Activated T-helper 17 cell treated with anti-CD3 and anti-CD28 coated beads, Interleukin-2, amount 50 U/mL, for 72 hours (primary cell): ENCODE measurements around the gene CXCR3. TPM values are rescaled to one million over a fixed set of nuclear protein-coding genes. Genes with fewer than 3 reads are reported as not detected.
"Not testable (repeated sequence)": the region's sequence is repeated elsewhere in the genome, so short reads cannot be mapped to it uniquely, and the experiment has no call there.

Source experiments
- ATAC-seq: fragments of 150-1000 bp; cut with Tn5 transposase; replicated peaks from 2 replicates; pipeline ENCODE4 v1.10.0; 2021; ENCODE audit warnings: mild to moderate bottlenecking, moderate library complexity
- H3K27ac Mint-ChIP-seq: one replicate; pipeline ENCODE4 v1.8.0; 2022; ENCODE audit warnings: mixed read lengths
- H3K27me3 Mint-ChIP-seq: one replicate; pipeline ENCODE4 v1.8.0; 2022; ENCODE audit warnings: mixed read lengths
- H3K36me3 Mint-ChIP-seq: one replicate; pipeline ENCODE4 v1.8.0; 2022; ENCODE audit warnings: low read depth, mild to moderate bottlenecking, mixed read lengths
- H3K4me1 Mint-ChIP-seq: one replicate; pipeline ENCODE4 v1.8.0; 2022; ENCODE audit warnings: mixed read lengths
- H3K4me3 Mint-ChIP-seq: one replicate; pipeline ENCODE4 v1.8.0; 2022; ENCODE audit warnings: mild to moderate bottlenecking, mixed read lengths
- H3K9me3 Mint-ChIP-seq: one replicate; pipeline ENCODE4 v1.8.0; 2022; ENCODE audit warnings: mixed read lengths
- total RNA-seq, 2 donors: library from RNA; stranded (reverse); gene quantifications; one replicate each; pipeline ENCODE4 v1.2.3, GENCODE V29; 2022

Gene CXCR3
- total RNA-seq, 2 donors from 2014 or later, result 4.5 to 9.9 TPM

DNA sequence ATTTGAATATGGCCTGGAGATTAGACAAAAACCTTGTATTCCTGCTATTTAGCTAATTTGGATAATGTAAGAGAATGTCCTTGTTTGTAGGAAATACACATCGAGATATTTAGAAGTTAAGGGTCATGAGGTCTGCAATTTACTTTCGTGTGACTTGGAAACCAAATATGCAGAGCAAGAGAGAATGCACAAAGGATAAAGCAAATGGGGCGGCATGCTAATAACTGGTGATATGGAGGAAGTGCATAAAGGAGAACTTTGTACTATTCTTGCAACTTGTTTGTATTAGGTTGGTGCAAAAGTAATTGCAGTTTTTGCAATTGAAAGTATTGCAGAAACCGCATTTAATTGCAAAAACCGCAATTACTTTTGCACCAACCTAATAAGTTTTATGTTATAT is 7.2 kb upstream of the CXCR3 start:
- H3K4me1 Mint-ChIP-seq, result peaks cover 7% of the 10 kb centered on the region

DNA sequence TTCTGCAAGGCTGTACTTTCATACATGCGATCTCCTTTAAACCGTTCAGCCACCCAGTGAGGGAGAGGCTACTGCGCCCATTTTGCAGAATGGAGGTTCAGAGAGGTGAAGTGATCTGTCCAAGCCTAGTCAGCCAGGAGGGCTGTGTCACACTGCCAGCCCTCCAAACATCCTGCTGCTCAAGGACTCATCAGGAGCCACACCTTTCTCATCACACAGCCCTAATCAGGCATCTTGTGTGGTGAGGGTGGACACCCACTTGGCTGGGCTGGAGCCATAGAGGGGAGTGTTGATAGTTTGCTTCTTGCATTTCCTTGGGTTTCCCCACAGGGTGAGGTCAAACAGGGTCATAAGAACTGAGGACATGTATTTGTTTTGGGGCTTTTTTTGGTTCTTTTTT is 5.4 kb upstream of the CXCR3 start:
- ATAC-seq, result peak; percentile 33
- Mint-ChIP-seq H3K27me3 (no peaks in the 10 kb centered on the region), H3K36me3 (no peaks in the 10 kb centered on the region), H3K9me3 (no peaks in the 10 kb centered on the region), H3K27ac (peak overlapping the region; percentile 90), H3K4me3 (peak overlapping the region; percentile 67), H3K4me1 (peaks cover 8% of the 10 kb centered on the region)

More for the DNA sequence above, 7.2 kb upstream of the CXCR3 start:
- H3K36me3 Mint-ChIP-seq, result no peaks in the 10 kb centered on the region
- H3K4me3 Mint-ChIP-seq, result no peak overlapping the region
- no peaks in the 10 kb centered on the region for H3K27me3 Mint-ChIP-seq
- no peaks in the 10 kb centered on the region for H3K9me3 Mint-ChIP-seq
- H3K27ac Mint-ChIP-seq, result no peak overlapping the region
- no peak for ATAC-seq

DNA sequence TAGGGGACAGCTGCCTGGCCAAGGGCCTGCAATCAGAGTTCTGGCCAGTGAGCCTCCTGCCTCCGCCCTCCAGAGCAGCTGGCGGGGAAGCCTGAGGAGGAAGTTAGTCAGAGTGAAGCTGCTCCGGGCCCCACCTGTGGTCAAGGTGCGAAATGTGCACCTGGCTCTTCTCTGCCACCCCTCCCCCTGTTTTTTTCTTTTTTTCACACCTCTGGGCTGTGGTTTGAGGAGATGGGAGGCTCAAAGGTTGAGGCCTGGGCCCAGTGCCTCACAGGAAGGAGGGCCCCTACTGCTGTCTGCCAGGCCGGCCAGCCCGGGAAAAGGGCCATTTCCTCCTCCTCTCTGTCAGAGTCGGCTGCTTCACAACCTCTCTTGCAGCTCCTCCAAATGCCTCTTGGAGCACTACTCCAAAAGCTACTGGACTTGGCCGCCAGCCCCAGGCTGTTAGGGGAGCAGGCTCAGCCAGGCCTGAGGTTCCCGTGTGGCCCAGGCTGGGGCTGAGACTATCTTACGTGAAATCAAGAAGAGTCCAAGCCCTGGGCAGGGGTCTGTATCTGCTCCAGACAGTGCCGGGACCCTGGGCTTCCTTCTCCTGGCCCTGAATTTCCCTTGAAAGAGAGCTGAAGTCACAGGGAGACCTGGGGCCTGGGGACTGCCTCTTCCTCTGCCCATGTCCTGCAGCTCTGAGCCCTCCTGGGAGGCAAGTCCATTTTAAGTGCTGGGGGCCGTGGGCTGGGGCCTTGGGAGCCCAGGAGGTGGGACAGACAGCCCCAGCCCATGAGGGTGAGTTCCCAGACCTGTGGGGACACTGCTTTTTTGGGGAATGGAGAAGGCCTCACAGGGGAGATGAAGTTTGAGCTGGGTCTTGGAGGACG is 4.5 kb upstream of the CXCR3 start:
- Mint-ChIP-seq H3K4me3 (peak overlapping the region; percentile 67), H3K27me3 (no peaks in the 10 kb centered on the region), H3K36me3 (peaks cover 7% of the 10 kb centered on the region), H3K9me3 (no peaks in the 10 kb centered on the region), H3K27ac (peak overlapping the region; percentile 90), H3K4me1 (peaks cover 13% of the 10 kb centered on the region)
- peak; percentile 44 for ATAC-seq

DNA sequence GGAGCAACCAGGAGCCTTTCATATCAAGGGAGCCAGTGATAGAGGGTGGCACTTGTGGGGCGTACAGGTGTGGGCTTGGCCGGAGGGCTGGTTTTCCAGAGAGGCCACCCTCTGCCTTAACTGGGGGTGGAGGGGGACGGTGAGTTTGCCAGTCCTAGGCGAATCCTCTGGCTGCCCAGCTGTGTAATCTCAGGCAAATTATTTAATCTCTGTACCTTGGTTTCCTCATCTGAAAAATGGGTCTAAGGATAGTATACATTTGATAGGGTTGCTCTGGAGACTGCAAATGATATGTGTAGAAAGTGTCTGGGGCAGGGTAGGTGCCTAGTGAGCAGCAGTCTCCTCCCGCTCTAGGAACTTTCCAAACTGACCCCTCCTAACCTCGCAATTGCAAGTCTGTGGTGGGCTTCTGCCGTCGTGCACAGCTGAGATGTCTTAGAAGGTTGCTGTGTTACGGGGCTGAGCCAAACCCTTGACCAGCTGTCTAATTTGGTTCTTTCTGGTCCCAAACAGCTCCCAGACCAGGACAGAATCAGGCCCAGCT is 3.8 kb upstream of the CXCR3 start:
- H3K27me3 Mint-ChIP-seq, result no peaks in the 10 kb centered on the region
- no peak for ATAC-seq
- H3K9me3 Mint-ChIP-seq, result no peaks in the 10 kb centered on the region
- H3K36me3 Mint-ChIP-seq, result peaks cover 14% of the 10 kb centered on the region
- H3K27ac Mint-ChIP-seq, result peak overlapping the region; percentile 90
- peak overlapping the region; percentile 67 for H3K4me3 Mint-ChIP-seq
- peaks cover 13% of the 10 kb centered on the region for H3K4me1 Mint-ChIP-seq

DNA sequence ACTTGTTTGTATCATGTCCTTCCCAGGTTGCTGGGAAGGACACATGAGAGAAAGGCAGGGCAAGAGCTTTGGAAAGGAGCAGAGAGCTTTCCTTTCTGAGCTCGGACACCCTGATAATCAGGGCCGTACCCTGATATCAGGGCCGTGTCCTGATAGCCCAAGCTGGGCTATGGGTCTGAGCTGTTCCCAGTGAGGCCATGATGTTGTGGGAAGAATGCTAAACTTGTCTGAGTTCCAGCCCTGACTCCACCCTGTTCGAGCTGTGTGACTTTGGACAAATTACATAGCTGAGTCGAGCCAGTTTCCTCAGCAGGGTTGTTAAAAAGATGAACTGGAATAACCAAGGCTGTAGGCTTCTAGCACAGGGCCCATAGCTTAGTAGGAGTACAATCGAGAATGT is 3.3 kb upstream of the CXCR3 start:
- H3K4me1 Mint-ChIP-seq, result peaks cover 13% of the 10 kb centered on the region
- ATAC-seq, result no peak
- peak overlapping the region; percentile 67 for H3K4me3 Mint-ChIP-seq
- H3K27me3 Mint-ChIP-seq, result no peaks in the 10 kb centered on the region
- H3K36me3 Mint-ChIP-seq, result peaks cover 19% of the 10 kb centered on the region
- H3K27ac Mint-ChIP-seq, result no peak overlapping the region
- H3K9me3 Mint-ChIP-seq, result no peaks in the 10 kb centered on the region

DNA sequence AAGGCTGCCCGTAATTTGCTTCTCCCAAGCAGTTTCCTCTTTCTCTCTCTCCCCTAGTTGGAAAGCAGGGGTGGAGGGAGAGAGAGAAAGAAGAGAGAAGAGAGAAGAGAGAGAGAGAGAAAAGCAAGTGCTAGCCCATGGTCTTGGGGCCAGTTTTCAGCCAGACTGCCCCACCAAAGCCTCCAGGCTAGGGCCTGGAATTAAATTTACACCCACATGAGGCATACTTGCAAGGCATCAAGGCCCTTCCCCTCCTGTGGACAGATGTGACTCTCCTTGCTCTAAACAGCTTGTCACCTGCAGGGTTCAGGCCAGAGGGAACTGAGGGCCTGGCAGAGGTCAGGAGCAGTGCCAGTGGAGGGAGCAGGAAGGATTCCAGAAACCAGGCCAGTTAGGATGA is 1.7 kb upstream of the CXCR3 start:
- Mint-ChIP-seq H3K27me3 (no peaks in the 10 kb centered on the region), H3K27ac (peak overlapping the region; percentile 93), H3K9me3 (no peaks in the 10 kb centered on the region), H3K36me3 (peaks cover 35% of the 10 kb centered on the region), H3K4me3 (peak overlapping the region; percentile 78), H3K4me1 (peaks cover 24% of the 10 kb centered on the region)
- no peak for ATAC-seq

DNA sequence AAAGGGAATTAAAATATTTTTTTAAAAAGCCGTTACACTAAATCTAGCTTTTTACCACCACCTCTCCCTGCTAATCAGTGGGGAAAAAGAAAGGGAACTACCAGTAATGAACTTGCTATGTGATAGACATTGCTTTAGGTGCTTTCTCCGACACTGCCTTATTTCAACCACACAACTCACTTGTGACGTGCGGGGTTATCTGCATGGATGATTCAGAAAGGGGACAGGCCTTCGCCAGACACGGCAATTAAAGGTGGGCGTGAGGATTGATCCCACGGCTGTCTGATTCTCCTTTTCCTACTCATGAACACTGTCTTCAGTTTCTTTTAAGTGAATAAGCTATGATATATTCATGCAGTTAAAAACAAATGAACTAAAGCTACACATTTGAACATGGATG is 882 bp upstream of the CXCR3 start:
- Mint-ChIP-seq H3K4me1 (peaks cover 26% of the 10 kb centered on the region), H3K27ac (peak overlapping the region; percentile 93), H3K36me3 (peaks cover 42% of the 10 kb centered on the region), H3K4me3 (peak overlapping the region; percentile 78), H3K9me3 (no peaks in the 10 kb centered on the region), H3K27me3 (no peaks in the 10 kb centered on the region)
- peak; percentile 62 for ATAC-seq

DNA sequence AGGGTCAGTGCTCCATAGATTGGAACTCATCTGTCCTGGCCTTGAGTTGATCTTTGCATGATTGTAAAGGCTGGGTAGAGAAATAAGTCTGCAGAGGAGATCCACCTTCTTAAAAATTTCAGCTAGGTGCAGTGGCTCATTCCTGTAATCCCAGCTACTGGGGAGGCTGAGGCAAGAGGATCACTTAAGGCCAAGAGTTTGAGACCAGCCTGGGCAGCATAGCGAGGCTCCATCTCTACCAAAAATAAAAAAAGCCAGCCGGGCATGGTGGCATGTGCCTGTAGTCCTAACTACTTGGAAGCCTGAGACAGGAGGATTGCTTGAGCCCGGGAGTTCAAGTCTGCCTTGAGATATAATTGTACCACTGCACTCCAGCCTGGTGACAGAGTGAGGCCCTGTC is 476 bp upstream of the CXCR3 start:
- peaks cover 46% of the 10 kb centered on the region for H3K36me3 Mint-ChIP-seq
- H3K27me3 Mint-ChIP-seq, result no peaks in the 10 kb centered on the region
- peaks cover 26% of the 10 kb centered on the region for H3K4me1 Mint-ChIP-seq
- H3K9me3 Mint-ChIP-seq, result no peaks in the 10 kb centered on the region
- H3K27ac Mint-ChIP-seq, result peak overlapping the region; percentile 93
- no peak for ATAC-seq
- H3K4me3 Mint-ChIP-seq, result peak overlapping the region; percentile 78

DNA sequence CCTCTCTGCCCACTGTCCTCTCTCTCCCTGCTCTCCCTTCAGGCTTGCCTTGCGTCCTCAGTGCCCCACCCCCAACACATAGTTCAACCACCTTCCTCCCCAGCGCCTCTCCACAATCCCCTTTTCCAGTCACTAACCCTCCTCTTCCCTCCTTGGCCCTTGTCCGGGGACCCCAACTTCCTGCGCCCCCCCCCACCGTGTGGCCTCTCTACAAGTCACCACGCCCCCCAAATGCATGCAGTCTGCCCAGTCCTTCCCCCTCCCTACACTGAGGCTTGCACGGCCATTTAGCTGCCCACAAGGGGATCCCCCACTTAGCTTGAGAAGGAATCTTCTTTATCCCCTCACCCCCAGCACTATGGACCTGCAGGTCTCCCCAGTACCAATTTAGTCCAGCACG is 569 bp downstream of the CXCR3 start:
- no peaks in the 10 kb centered on the region for H3K9me3 Mint-ChIP-seq
- peaks cover 56% of the 10 kb centered on the region for H3K36me3 Mint-ChIP-seq
- H3K4me3 Mint-ChIP-seq, result peak overlapping the region; percentile 78
- no peaks in the 10 kb centered on the region for H3K27me3 Mint-ChIP-seq
- H3K27ac Mint-ChIP-seq, result peak overlapping the region; percentile 93
- ATAC-seq, result no peak
- H3K4me1 Mint-ChIP-seq, result peaks cover 19% of the 10 kb centered on the region

DNA sequence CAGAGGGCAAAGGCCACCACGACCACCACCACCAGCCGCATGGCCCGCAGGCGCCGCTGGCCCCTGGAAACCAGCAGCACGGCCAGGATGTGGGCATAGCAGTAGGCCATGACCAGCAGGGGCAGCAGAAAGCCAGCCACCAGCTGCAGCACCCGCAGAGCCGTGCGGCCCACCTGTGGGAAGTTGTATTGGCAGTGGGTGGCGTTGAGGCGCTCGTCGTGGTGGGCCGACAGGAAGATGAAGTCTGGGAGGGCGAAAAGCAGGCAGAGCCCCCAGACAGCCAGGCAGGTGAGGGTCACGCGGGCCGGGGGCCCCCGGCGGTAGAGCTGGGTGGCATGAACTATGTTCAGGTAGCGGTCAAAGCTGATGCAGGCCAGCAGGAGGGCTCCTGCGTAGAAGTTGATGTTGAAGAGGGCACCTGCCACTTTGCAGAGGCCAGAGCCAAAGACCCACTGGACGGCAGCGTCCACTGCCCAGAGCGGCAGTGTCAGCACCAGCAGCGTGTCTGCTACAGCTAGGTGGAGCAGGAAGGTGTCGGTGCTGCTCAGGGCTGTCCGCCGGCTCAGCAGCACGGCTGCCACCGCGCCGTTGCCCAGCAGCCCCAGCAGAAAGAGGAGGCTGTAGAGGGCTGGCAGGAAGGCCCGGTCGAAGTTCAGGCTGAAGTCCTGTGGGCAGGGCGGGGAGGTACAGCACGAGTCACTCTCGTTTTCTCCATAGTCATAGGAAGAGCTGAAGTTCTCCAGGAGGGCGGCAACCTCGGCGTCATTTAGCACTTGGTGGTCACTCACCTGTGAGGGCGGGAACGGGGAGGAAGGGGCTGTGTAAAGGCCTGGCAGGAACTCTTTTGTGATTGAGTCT is 1.4 kb downstream of the CXCR3 start:
- ATAC-seq, result no peak
- H3K36me3 Mint-ChIP-seq, result peaks cover 65% of the 10 kb centered on the region

DNA sequence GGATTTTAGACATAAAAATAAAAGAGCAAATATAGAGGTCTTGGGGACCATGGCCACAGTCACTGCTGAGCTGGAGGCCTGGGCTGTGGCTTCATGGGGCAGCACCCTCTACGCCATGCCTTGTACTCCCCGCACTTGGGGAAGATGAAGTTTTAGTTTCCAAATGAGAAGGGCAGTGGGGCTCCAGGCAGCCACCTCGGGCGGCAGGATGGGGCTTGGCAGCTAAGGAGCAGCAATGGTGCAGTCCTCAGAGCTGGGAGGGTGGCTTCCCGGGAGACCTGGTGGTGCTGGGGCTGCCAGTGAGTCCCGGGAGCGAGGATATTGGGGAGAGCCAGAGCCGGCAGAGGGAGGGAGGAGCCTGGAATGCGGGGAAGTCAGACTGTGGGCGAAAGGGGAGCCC is 2.4 kb downstream of the CXCR3 start:
- Mint-ChIP-seq H3K27ac (peak overlapping the region; percentile 89), H3K36me3 (peaks cover 74% of the 10 kb centered on the region), H3K4me3 (peak overlapping the region; percentile 78), H3K27me3 (no peaks in the 10 kb centered on the region), H3K9me3 (no peaks in the 10 kb centered on the region), H3K4me1 (peaks cover 19% of the 10 kb centered on the region)
- ATAC-seq, result peak; percentile 40

More for the DNA sequence above, 1.4 kb downstream of the CXCR3 start:
- Mint-ChIP-seq H3K4me1 (peaks cover 19% of the 10 kb centered on the region), H3K9me3 (no peaks in the 10 kb centered on the region), H3K4me3 (peak overlapping the region; percentile 78), H3K27me3 (no peaks in the 10 kb centered on the region), H3K27ac (peak overlapping the region; percentile 93)

DNA sequence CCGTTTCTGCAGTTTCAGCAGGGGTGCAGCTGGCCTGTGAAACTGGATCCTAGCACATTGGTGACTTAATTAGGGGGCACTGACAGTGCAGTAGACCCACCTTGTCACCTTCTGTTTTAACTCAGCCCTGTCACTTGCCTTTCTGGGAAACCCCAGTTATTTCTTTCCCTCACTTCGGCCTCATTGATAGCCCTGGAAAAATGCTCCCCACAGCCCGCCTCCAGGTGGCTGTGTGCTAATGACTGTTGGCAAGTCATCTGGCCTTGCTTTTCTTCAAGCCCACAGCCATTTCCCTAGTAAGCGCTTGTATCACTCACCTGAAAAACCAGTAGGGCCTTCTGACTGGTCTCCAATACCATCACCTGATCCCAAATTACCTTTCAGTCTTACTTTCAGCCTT is 3.3 kb downstream of the CXCR3 start:
- peak overlapping the region; percentile 89 for H3K27ac Mint-ChIP-seq
- H3K4me1 Mint-ChIP-seq, result peaks cover 19% of the 10 kb centered on the region
- H3K4me3 Mint-ChIP-seq, result peak overlapping the region; percentile 78
- H3K9me3 Mint-ChIP-seq, result no peaks in the 10 kb centered on the region
- peaks cover 83% of the 10 kb centered on the region for H3K36me3 Mint-ChIP-seq
- no peaks in the 10 kb centered on the region for H3K27me3 Mint-ChIP-seq
- no peak for ATAC-seq

DNA sequence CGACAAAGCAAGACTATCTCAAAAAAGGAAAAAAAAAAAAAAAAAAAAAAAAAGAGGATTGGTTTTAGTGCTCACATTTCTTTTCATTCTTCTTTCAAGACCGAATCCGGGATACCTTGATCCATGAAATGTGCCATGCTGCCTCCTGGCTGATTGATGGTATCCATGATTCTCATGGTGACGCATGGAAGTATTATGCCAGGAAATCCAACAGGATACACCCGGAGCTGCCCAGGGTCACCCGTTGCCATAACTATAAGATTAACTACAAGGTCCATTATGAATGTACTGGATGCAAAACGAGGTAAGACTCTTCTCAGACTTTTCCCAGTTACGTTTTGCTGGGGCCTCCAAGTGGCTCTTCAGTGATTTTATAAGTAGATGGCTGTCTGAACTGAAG is 6.1 kb downstream of the CXCR3 start:
- no peaks in the 10 kb centered on the region for H3K9me3 Mint-ChIP-seq
- ATAC-seq, result no peak
- H3K4me3 Mint-ChIP-seq, result no peak overlapping the region
- peaks cover 27% of the 10 kb centered on the region for H3K4me1 Mint-ChIP-seq
- H3K27me3 Mint-ChIP-seq, result no peaks in the 10 kb centered on the region
- no peak overlapping the region for H3K27ac Mint-ChIP-seq
- H3K36me3 Mint-ChIP-seq, result peaks cover 99% of the 10 kb centered on the region

DNA sequence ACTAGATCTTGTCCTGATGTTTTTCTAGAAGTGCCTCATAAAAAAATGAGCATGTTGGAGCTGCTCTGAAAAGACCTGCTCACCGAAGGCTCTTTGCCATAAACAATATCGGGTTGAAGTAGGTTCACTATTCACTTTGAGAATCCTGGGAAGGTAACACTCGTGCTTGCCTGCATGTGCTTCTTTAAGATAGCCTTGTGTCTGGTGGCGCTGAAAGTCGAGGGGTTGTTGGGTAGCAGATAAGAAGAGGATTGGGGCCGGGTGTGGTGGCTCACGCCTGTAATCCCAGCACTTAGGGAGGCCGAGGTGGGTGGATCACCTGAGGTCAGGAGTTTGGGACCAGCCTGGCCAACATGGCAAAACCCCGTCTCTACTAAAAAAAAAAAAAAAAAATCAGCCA is 6.6 kb downstream of the CXCR3 start:
- Mint-ChIP-seq H3K4me1 (peaks cover 27% of the 10 kb centered on the region), H3K36me3 (peaks cover 99% of the 10 kb centered on the region)
- H3K27me3 Mint-ChIP-seq, H3K27ac Mint-ChIP-seq, H3K9me3 Mint-ChIP-seq, H3K4me3 Mint-ChIP-seq, ATAC-seq: not testable (repeated sequence)
